ENCODE results near the gene GRIN3B. TPM values are rescaled to one million over a fixed set of nuclear protein-coding genes. Genes with fewer than 3 reads are reported as not detected.

Gene GRIN3B
- total and polyA plus RNA-seq, 2 of the 8 experiments (the other 6 are each of a cell fraction or from before 2014, with no cell fraction given) = 0.45 to 1.0 TPM

DNA sequence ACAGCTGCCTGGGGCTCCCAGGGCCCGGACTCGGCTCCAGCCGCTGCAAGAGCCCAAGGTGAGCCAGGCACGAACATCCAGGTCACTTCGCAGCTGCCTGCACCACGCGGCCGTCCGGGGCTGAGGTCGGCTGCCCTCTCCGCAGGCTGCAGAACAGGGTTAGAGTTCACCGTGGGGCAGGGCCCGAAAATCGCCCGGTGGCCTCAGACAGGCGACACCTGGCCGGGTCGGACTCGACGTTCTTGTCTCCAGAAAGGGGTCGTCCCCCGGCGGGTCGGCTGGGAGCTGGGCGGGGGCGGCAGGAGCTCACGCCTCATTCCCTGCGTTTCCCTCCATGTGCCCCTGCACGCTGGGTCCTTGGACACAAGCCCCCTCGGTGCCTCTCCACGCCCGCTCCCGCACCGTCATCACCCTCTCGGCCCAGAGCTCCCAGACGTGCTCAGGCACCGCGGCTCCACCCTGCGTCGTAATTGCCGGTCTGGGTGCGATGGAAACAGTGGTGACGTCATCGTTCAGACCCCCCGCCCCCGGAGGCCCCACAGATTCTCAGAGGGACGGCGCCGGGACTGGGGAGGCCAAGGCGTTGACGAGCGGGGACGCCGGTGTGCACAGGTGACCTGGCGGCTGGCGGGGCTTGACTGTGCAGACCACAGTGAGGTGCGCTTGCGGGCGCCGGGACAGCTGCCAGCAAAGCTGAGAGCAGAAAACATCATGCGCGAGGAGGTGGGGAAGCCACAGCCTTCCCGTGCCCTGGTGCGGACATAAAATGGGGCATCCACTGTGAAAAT, 4.0 kb upstream of the GRIN3B start (continued):
- TF ChIP-seq ATF2 (IDR thresholded peaks at IDR 0.05; ENCODE audit: low read length) (peak; percentile 77; the same call in 1 of the 2 replicates), CHD7 (IDR thresholded peaks at IDR 0.05; ENCODE audit: insufficient replicate concordance, low read length) (no peak), EZH2 (IDR thresholded peaks at IDR 0.05; ENCODE audit: low read depth, low read length, severe bottlenecking) (no peak), SP1 (IDR thresholded peaks at IDR 0.05; ENCODE audit: low read depth, low read length) (no peak), JUND (IDR thresholded peaks at IDR 0.05; ENCODE audit: low read length) (peak; percentile 99), NANOG (IDR thresholded peaks at IDR 0.05; ENCODE audit: insufficient read depth, low read depth, low read length, poor library complexity, severe bottlenecking) (no peak)
- TF ChIP-seq, protein P1, sequence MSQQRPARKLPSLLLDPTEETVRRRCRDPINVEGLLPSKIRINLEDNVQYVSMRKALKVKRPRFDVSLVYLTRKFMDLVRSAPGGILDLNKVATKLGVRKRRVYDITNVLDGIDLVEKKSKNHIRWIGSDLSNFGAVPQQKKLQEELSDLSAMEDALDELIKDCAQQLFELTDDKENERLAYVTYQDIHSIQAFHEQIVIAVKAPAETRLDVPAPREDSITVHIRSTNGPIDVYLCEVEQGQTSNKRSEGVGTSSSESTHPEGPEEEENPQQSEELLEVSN (IDR thresholded peaks at IDR 0.05) = peak; percentile 4; the same call in 1 of the 2 replicates

Data from H1 (cell line).